AG09309 (cell line): Measurements from ENCODE around the gene MAPK8IP1.

Source experiments
- DNase-seq: peaks from one replicate; pipeline ENCODE4 v3.0.0-alpha.2; 2010; ENCODE audit warnings: low read depth
- H3K4me3 ChIP-seq: 2 replicates; pipeline ENCODE4 v1.5.1; 2011; ENCODE audit warnings: mild to moderate bottlenecking, low read depth, low read length, moderate library complexity; ENCODE audit not compliant: control insufficient read depth
- TF ChIP-seq, protein P1 (sequence below): IDR thresholded peaks from 2 replicates; pipeline ENCODE4 v1.5.1; 2011; ENCODE audit warnings: mild to moderate bottlenecking, low read depth, low read length, inconsistent platforms; ENCODE audit not compliant: insufficient read depth, control insufficient read depth; ENCODE audit errors: missing control alignments

Gene MAPK8IP1

GRCh38 chr11:45889966-45890365 is 4.5 kb downstream of the MAPK8IP1 start:
- no peak overlapping the region for H3K4me3 ChIP-seq
- TF ChIP-seq, protein P1, sequence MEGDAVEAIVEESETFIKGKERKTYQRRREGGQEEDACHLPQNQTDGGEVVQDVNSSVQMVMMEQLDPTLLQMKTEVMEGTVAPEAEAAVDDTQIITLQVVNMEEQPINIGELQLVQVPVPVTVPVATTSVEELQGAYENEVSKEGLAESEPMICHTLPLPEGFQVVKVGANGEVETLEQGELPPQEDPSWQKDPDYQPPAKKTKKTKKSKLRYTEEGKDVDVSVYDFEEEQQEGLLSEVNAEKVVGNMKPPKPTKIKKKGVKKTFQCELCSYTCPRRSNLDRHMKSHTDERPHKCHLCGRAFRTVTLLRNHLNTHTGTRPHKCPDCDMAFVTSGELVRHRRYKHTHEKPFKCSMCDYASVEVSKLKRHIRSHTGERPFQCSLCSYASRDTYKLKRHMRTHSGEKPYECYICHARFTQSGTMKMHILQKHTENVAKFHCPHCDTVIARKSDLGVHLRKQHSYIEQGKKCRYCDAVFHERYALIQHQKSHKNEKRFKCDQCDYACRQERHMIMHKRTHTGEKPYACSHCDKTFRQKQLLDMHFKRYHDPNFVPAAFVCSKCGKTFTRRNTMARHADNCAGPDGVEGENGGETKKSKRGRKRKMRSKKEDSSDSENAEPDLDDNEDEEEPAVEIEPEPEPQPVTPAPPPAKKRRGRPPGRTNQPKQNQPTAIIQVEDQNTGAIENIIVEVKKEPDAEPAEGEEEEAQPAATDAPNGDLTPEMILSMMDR: no peak
- no peak for DNase-seq

- H3K4me3 ChIP-seq: no peak overlapping the region
- TF ChIP-seq, protein P1: no peak
- no peak for DNase-seq
Observed at GRCh38 chr11:45890886-45891550, 5.6 kb downstream of the MAPK8IP1 start.

DNA sequence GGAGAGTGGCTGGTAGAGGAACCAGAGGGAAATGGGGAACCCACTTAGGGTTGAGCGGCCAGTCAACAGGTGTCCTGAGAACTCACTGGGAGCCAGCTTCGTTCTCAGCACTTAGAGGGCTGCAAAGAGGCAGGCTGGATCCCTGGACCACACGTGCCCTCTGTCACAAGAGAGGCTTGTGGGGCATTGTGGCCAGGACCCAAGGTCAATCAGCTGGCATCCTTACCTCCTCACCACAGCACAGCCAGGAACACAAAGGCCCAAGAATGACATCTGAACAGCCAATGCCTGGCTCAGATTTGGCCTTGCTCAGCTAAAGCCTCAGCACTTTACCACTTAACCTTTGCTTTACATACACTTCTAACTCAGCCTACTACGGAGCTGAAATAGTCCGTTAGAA is 7.4 kb downstream of the MAPK8IP1 start:
- TF ChIP-seq, protein P1: no peak
- H3K4me3 ChIP-seq: no peak overlapping the region
- no peak for DNase-seq

- H3K4me3 ChIP-seq: no peak overlapping the region
- TF ChIP-seq, protein P1: no peak
- no peak for DNase-seq
Observed at GRCh38 chr11:45894555-45895247, 9.2 kb downstream of the MAPK8IP1 start.

DNA sequence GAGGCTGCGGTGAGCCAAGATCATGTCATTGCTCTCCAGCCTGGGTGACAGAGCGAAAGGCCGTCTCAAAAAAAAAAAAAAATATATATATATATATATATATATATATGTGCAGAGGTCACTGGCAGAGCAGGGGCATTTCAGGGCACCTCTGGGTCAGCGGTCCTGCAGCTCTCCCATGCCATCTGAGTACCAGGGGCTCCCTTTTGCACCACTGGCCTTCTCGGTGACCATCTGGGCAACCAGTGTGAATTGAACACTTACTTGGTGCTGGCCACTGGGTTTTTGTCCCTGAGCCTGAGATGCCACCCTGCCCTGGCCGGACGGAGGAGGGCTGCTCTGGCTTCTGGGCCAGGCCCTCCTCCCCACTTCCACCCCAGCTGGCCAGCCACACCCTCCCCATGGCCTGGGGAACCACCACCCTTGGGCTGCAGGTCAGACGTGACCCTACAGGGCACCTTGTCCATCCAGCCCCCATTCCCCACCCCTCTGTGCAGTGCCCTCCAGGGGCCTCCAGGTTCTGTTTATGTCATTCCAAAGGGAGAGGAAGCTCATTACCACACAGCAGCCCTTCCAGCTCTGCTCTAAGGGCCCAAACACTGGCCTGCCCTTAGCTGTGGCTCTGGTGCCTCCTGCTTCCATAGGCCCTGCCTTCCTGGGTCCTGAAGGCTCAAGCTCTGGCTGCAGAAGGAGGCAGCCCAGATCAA is 10.3 kb downstream of the MAPK8IP1 start:
- no peak overlapping the region for H3K4me3 ChIP-seq
- no peak for DNase-seq
- TF ChIP-seq, protein P1: no peak

- DNase-seq: no peak
- H3K4me3 ChIP-seq: no peak overlapping the region
Observed at GRCh38 chr11:45896422-45896984, 11.1 kb downstream of the MAPK8IP1 start.

More at GRCh38 chr11:45896422-45896984, 11.1 kb downstream of the MAPK8IP1 start:
- TF ChIP-seq, protein P1: no peak
